ENCODE results near the gene COX6A2.

The COX6A2 gene

DNA sequence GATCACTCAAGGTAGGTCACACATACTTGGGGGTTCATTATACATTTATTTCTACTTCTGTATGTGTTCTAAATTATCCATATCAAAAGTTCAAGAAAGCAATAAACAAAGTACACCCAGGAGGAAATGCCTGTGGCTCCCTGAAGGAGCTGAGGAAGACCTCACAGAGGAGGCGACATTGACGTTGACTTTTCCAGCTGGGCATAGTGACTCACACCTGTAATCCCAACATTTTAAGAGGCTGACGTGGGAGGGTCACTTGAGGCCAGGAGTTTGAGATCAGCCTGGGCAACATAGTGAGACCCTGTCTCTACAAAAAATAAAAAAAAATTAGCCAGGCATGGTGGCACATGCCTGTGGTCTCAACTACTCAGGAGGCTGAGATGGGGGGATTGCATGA, 18.7 kb downstream of the COX6A2 start:
- DNase-seq (ENCODE audit: low spot score) = no peak

DNA sequence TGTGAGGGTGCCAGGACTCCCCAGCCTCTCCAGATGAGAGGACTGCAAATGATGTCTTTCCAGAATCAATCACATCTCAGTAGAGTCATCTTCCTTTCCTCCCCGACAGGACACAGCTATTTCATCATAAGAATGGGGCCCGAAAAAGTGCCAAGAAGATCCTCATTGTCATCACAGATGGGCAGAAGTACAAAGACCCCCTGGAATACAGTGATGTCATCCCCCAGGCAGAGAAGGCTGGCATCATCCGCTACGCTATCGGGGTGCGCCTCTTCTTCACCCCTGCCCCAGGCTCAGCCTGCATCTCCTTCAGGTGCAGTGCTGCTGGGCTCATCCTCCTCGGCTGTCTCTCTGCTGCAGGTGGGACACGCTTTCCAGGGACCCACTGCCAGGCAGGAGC, 20.8 kb downstream of the COX6A2 start:
- DNase-seq (ENCODE audit: low spot score) = no peak

DNA sequence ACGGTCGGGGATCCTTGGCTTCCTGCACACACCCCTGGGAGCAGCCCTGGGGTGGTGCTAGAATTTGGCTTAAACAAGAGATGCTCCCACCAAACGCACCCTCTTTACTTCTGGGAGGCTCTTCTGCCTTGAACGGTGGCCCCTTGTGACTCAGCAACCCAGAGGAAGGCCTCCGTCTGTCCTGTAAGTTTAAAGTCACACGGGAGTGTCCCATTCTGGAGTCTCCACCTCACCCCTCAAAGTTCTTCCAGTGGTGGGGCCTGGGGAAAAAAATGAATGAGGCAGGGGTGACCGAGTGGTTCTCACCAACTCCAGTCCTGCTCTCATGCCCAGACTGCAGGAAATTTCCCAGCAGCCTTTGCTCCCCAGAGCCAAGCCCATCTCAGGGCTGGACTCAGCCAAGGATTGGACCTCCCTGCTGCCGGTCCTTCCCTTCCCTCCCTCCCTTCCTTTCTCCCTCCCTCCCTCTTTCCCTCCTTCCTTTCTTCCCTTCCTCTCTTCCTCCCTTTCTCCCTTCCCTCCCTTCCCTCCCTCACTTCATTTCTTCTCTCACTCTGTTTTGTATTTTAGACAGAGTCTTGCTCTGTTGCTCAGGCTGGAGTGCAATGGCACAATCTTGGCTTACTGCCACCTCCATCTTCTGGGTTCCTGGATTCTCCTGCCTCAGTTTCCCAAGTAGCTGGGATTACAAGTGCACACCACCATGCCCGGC, 23.7 kb downstream of the COX6A2 start:
- peak; percentile 81 for DNase-seq (ENCODE audit: low spot score)

DNA sequence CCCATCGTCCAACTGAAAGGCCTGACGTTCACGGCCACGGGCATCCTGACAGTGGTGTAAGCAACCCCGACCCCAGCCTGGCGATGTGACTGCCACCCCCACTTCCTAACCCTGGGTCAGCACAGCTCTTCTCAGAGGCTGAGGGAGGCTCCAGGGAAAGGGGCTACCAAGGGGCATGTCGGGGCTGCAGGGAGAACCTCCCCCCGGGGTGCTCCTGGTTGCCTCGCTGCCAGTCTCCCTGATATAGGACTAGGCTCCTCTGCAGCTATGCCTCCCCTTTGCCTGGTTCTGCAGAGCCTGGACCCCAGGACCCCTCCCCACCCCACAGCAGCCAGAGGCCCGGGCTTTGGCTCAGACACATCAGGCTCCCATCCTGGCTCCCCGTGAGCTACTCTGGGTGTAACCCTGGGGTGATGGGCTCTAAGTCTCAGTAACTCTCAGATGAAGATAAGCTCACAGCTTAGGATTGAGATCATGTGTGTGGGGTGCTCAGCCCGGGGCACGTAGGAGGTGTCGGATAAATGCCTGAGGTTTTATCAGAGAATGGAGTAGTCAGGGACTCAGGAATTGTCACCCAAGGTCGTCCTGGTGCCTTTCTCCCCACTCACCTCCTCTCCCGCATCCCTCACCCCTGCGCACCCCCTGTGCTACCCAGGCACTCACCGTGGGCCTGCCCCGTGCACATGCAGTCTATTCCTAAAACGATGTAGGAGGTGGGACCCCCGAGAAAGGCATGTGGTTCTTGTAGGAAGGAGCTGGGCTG, 24.4 kb downstream of the COX6A2 start:
- DNase-seq (ENCODE audit: low spot score) = no peak

DNA sequence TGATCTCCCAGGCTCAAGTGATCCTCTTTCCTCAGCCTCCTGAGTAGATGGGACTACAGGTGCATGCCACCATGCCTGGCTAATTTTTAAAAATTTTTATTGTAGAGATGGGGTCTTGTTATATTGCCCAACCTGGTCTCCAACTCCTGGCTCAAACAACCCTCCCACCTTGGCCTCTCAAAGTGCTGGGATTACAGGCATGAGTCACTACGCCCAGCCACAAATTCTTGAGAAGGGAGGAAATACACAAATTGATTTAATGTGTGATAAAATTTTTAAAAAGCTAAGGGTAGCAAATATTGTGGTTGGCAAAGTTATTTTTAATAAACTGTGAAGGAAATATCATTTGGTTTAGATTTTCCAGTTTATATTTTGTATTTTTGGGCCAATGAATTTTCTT, 25.5 kb downstream of the COX6A2 start:
- peak; percentile 33 for DNase-seq (ENCODE audit: low spot score)

DNA sequence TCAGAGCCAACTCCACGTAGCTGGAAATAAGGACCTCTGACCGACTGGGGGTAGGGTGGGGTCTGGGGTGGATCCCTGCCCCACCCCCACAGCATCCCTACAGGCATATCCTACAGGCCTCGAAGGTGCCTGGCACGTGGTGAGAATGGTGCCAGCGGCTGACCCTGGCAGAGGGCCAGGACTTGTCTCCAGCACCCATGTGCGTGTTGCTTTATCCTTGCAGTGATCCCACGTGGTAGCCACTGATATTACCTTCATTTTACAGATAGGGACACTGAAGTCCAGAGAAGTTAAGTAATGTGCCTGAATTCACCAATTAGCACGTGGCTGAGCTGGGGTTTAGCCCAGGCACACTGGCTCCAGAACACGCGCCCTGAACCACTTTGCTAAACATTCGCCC, 26.7 kb downstream of the COX6A2 start:
- DNase-seq (ENCODE audit: low spot score) = no peak

DNA sequence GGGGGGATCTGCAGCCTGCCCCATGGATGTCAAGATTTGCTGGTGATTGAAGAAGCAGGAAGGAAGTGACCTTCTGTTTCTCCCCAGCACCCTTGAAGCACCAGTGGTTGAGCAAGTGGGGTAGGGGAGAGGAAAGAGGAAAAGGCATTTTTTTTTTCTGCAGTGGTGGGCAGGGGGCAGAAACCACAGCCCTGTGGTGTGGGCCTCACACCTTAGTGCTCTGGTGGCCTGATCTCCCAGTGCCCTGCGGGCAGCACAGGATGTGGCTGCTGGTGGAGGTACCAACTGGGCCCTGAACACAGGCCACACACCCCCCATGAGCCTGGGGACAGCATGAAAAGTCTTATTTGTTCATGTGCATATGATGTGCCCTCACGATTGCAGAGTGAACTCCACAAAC, 28.0 kb downstream of the COX6A2 start:
- no peak for DNase-seq (ENCODE audit: low spot score)

DNA sequence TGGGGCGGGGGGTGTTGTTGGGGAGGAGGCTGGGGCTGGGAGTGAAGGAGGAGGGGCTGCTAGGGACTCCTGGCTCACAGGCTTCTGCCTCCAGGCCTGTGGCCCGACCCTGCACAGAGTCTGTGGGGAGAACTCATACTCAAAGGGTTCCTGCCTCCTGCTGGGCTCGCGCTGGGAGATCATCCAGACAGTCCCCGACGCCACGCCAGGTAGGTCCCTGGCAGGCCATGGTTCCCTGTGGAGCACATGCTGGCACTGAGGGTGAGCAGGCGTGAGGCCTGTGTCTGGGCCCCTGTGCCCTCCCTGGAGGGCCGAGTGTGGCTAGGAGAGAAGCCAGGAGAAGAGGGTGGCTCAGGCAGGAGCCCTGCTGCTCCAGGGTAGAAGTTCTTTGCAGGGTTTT, 30.5 kb downstream of the COX6A2 start:
- DNase-seq (ENCODE audit: low spot score) = no peak

DNA sequence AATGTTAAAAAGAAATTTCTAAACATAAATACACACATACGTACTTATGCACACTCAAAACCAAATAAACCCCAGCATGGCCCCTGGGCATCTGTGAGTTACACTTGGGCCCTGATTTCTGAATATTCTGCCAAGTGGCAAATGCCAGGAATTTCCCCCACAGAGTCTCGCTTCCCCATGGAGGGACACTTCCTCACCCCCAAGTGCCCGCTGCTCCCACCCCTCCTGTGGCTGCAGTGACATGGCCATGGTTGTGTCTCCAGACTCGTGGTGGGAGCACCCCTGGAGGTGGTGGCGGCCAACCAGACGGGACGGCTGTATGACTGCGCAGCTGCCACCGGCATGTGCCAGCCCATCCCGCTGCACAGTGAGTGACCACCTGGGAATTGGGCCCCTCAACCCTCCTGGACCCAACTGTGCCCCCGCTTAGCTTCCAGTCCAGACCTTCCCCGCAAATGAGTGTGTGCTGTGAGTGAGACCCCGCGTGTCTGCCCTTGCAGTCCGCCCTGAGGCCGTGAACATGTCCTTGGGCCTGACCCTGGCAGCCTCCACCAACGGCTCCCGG, 31.0 kb downstream of the COX6A2 start:
- no peak for DNase-seq (ENCODE audit: low spot score)

DNA sequence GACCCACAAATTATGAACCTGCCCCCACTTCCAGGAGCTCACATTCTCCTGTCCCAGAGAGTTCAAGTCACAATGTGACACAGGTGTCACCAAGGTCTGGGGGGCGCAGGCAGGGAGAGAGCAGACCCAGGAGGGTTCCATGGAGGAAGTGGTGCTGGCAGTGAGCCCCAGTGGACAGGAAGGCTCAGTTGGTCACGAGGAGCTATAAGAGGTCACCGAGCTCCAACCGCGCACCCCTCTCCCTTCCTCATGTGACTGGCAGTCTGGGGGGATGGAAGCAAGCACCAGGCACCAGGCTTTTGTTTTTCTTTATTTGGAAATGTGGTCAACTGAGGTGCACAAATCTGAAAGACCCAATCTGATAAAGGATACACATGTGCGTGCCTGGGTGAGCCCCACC, 32.5 kb downstream of the COX6A2 start:
- DNase-seq (ENCODE audit: low spot score) = no peak

DNA sequence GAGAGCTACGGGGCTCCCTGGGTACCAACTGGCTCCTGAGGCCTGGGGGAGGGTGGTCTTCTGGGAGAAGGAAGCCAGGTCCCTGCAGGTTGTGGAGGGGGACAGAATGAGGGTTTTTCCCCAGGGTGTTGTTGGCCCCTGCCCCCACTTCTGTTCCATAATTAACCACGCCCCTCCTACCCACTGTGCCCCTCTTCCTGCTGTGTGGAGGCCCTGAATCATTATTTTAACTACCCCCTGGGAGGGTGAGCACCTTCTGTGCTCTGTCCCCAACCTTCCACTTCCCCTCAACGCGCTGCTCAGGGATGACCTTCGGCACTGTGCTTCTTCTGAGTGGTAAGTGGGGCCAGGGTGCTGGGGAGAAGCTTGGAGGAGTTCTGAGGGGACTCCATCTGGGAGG, 35.1 kb downstream of the COX6A2 start, which contains the start of gene ITGAD:
Gene ITGAD (plus strand): TSS at position 280 of the 400 bp plus-strand sequence. CDS start 26 bp downstream, at position 306.
- no peak for DNase-seq (ENCODE audit: low spot score)

DNA sequence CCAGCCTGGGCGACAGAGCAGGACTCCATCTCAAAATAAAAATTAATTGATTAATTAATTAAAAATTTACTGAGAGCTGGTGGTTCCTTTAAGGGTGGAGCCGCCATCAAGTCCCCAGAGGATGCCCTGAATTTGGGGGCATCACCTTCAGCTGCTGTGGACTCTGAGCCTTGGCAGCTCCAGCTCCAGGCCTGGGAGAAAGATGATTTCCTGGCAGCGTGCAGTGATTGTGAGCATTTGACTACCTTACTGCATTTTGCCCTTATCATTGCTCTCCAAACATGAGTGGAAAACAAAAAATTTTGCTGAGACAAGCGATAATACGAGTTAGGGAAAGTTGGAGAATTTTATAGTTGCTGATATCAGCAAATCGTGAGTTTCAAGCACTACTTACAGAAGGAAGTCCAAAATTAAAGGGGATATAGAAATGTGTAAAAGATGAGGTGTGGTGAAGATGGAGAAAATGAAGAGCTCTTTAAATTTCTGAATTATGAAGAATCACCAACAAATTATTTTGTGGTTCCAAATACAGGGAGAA, 37.6 kb downstream of the COX6A2 start:
- no peak for DNase-seq (ENCODE audit: low spot score)

DNA sequence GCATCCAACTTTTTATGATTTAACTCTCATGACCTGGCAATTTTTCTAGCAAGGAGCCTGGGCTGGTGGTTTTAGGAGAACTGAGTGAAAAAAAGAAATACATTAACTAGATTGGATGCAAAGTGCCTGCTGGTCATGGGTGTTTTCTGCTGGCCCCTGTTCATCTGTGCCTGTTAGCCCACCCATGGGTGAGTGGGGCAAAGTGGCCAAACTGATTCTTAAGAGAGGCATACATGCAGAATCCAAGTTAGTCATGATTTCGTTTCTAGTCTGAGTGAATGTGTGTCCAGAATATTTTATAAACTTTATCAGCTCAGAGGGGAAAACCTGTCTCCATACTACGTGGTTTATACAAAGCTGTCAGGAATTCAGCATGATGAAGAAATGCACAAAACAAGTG, 39.6 kb downstream of the COX6A2 start:
- DNase-seq (ENCODE audit: low spot score) = no peak

DNA sequence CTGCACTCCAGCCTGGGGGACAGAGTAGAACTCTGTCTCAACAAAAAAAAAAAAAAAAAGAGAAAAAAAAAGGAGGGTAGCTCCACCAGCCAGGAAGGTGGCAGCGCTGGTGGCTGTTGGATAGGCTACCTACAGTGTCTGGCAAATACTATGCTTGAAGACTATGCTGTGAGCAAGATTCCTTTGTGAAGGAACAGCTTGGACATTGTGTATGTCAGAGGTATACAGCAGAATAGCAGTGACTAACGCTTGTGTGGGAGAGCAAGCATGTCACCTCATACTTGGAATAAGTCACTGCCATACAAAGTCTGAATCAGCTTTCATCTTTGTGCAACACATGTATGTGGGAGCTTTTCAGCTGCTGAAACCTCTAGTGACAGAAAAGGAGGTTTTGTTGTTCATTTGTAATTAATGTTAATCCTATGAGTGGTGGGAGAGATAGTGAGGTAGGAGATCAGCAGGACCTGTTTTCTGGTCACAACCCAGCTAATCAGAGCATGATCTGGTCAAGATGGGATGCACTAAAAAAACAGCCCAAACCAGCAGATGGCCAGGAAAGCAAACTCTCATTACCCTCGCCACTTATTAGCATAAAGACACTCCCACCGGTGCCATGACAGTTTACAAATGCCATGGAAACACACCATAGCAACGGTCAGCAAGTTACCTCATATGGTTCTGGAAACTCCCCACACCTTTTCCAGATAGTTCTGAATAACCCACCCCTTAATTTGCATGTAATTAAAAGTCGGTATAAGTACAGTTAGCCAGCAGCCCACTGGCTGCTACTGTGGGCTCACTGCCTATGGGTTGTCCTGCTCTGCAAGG, 41.8 kb downstream of the COX6A2 start:
- peak; percentile 48 for DNase-seq (ENCODE audit: low spot score)

DNA sequence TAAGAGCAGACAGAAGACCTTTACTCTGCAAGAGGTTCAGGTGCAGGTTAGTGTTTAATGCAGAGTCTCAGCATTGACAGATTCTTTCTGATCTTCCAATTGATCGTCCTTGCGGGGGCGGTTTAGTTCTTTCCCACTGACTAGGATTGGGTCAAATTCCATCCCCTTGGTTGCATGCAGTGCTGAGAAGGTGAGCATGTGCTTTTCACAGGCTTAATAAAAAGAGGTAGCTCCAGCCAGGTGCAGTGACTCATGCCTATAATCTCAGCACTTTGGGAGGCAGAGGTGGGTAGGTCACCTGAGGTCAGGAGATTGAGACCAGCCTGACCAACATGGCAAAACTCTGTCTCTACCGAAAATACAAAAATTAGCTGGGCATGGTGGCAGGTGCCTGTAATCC, 42.5 kb downstream of the COX6A2 start:
- DNase-seq (ENCODE audit: low spot score) = no peak

DNA sequence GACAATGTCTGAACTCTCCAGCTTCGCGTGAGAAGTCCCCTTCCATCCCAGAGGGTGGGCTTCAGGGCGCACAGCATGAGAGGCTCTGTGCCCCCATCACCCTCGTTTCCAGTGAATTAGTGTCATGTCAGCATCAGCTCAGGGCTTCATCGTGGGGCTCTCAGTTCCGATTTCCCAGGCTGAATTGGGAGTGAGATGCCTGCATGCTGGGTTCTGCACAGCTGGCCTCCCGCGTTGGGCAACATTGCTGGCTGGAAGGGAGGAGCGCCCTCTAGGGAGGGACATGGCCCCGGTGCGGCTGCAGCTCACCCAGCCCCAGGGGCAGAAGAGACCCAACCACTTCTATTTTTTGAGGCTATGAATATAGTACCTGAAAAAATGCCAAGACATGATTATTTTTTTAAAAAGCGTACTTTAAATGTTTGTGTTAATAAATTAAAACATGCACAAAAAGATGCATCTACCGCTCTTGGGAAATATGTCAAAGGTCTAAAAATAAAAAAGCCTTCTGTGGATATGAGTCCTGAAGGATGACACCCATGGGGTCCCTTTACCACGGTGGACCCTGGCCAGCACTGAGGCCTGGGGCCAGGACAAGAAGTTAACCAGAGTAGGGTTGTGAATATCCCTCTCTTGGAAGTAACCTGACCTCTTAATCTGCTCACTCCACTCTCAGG, 45.5 kb downstream of the COX6A2 start:
- DNase-seq (ENCODE audit: low spot score) = peak; percentile 86

DNA sequence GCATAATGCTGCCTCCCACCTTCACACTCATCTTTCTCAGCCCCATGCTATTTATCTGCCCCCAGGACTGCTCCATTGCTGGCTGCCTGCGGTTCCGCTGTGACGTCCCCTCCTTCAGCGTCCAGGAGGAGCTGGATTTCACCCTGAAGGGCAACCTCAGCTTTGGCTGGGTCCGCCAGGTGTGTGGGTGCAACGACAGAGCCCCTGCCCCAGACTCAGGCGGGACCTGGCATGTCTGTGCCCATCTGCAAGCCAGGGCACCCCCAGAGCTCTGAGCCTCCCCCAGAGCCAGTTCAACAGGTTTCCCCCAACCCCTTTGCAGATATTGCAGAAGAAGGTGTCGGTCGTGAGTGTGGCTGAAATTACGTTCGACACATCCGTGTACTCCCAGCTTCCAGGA, 48.0 kb downstream of the COX6A2 start:
- DNase-seq (ENCODE audit: low spot score) = no peak

All from GM03348 (cell line).